Uterus (tissue), 2 donors: Measurements from ENCODE around the gene PRAMEF6.
"Not testable (repeated sequence)": the region's sequence is repeated elsewhere in the genome, so short reads cannot be mapped to it uniquely, and the experiment has no call there.

ENCODE experiments used
- POLR2A ChIP-seq, 2 donors: fragments of 450-650 bp; IDR thresholded peaks; one replicate each; pipeline ENCODE4 v1.6.1; 2016; ENCODE audit warnings: antibody characterized with exemption in 2 of 2, mild to moderate bottlenecking in 1 of 2, moderate library complexity in 1 of 2
- TF ChIP-seq, protein P1 (sequence below), 4 experiments: fragments of 200-600 bp in 2 of 4; fragments of 450-650 bp in 2 of 4; sonication (generic) in 2 of 4; IDR thresholded peaks; one replicate each; pipeline ENCODE4 v1.5.1; 2016 to 2019; ENCODE audit warnings: antibody characterized with exemption in 4 of 4, mild to moderate bottlenecking in 2 of 4, moderate library complexity in 1 of 4

- TF ChIP-seq, protein P1, sequence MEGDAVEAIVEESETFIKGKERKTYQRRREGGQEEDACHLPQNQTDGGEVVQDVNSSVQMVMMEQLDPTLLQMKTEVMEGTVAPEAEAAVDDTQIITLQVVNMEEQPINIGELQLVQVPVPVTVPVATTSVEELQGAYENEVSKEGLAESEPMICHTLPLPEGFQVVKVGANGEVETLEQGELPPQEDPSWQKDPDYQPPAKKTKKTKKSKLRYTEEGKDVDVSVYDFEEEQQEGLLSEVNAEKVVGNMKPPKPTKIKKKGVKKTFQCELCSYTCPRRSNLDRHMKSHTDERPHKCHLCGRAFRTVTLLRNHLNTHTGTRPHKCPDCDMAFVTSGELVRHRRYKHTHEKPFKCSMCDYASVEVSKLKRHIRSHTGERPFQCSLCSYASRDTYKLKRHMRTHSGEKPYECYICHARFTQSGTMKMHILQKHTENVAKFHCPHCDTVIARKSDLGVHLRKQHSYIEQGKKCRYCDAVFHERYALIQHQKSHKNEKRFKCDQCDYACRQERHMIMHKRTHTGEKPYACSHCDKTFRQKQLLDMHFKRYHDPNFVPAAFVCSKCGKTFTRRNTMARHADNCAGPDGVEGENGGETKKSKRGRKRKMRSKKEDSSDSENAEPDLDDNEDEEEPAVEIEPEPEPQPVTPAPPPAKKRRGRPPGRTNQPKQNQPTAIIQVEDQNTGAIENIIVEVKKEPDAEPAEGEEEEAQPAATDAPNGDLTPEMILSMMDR (IDR thresholded peaks at IDR 0.05) = not testable (repeated sequence)
- TF ChIP-seq POLR2A (IDR thresholded peaks at IDR 0.05) = not testable (repeated sequence)
Observed at GRCh38 chr1:12903793-12904572, 43.4 kb downstream of the PRAMEF6 start.
